SK-N-SH (cell line): Measurements from ENCODE around the gene PARVA. TPM values are rescaled to one million over a fixed set of nuclear protein-coding genes. Genes with fewer than 3 reads are reported as not detected.

Experiments used
- CTCF ChIA-PET: fragments of 300-600, 350-600 bp; formaldehyde crosslinking; extraction: SDS; loops from one replicate; lab custom pipeline; 2021; lab: Yijun Ruan, JAX
- POLR2A ChIA-PET: fragments of 350-600 bp; sonication (Branson Sonifier 250); formaldehyde crosslinking; extraction: SDS; loops from one replicate; lab custom pipeline; 2020; ENCODE audit warnings: antibody characterized with exemption, inconsistent platforms; lab: Yijun Ruan, JAX
- DNase-seq: peaks from one replicate; pipeline ENCODE4 v3.0.0; 2012
- H2AFZ ChIP-seq: fragments of 200-600 bp; sonication (generic); 2 replicates; pipeline ENCODE4 v1.8.1; 2016; ENCODE audit warnings: antibody characterized with exemption, mild to moderate bottlenecking, low read depth
- H3F3A ChIP-seq: fragments of 200-600 bp; sonication (generic); replicated peaks from 2 replicates; pipeline ENCODE3; 2016; ENCODE audit warnings: antibody characterized with exemption, mild to moderate bottlenecking; ENCODE audit not compliant: insufficient read depth
- H3K27ac ChIP-seq, 2 experiments: fragments of 200-500 bp in 1 of 2; fragments of 200-600 bp in 1 of 2; sonication (Bioruptor generic) in 1 of 2; sonication (generic), shearing (Covaris generic) in 1 of 2; 2 replicates each; pipeline versions ENCODE4 v1.5.1 to v1.6.1; 2014 to 2016; ENCODE audit warnings: low read depth in 2 of 2, inconsistent platforms in 1 of 2, low read length in 1 of 2, mild to moderate bottlenecking in 1 of 2, mixed read lengths in 1 of 2
- H3K27me3 ChIP-seq: fragments of 200-600 bp; sonication (generic), shearing (Covaris generic); 2 replicates; pipeline ENCODE4 v1.6.1; 2016; ENCODE audit warnings: mixed run types; ENCODE audit not compliant: insufficient read depth
- H3K36me3 ChIP-seq, 2 experiments: fragments of 200-500 bp in 1 of 2; fragments of 200-600 bp in 1 of 2; sonication (Bioruptor generic) in 1 of 2; sonication (generic) in 1 of 2; replicated peaks in 1 of 2; 2 replicates each; pipeline versions ENCODE3 to v1.5.1; 2014 to 2016; ENCODE audit warnings: low read length in 1 of 2, mild to moderate bottlenecking in 1 of 2; ENCODE audit not compliant: insufficient read depth in 2 of 2, control insufficient read depth in 1 of 2
- H3K4me1 ChIP-seq, 2 experiments: fragments of 200-500 bp in 1 of 2; fragments of 200-600 bp in 1 of 2; sonication (Bioruptor generic) in 1 of 2; sonication (generic), shearing (Covaris generic) in 1 of 2; 2 replicates each; pipeline versions ENCODE4 v1.5.1 to v1.6.1; 2014 to 2016; ENCODE audit warnings: low read depth in 1 of 2, low read length in 1 of 2, mixed run types in 1 of 2; ENCODE audit not compliant: insufficient read depth in 2 of 2, control insufficient read depth in 1 of 2
- H3K4me2 ChIP-seq: fragments of 200-600 bp; sonication (generic), shearing (Covaris generic); 2 replicates; pipeline ENCODE4 v1.6.1; 2017; ENCODE audit warnings: mixed run types
- H3K4me3 ChIP-seq, 2 experiments: fragments of 200-500 bp in 1 of 2; fragments of 200-600 bp in 1 of 2; sonication (Bioruptor generic) in 1 of 2; sonication (generic), shearing (Covaris generic) in 1 of 2; 2 replicates each; pipeline versions ENCODE4 v1.5.1 to v1.8.1; 2014 to 2016; ENCODE audit warnings: low read depth in 2 of 2, inconsistent platforms in 1 of 2, low read length in 1 of 2, mild to moderate bottlenecking in 1 of 2, mixed read lengths in 1 of 2, moderate library complexity in 1 of 2
- H3K79me2 ChIP-seq: fragments of 200-600 bp; sonication (generic); 2 replicates; pipeline ENCODE4 v1.8.1; 2017; ENCODE audit warnings: mild to moderate bottlenecking; ENCODE audit not compliant: insufficient read depth
- H3K9ac ChIP-seq: fragments of 200-600 bp; sonication (generic); 2 replicates; pipeline ENCODE4 v1.6.1; 2017; ENCODE audit warnings: mixed run types
- H3K9me2 ChIP-seq: fragments of 200-600 bp; sonication (generic); 2 replicates; pipeline ENCODE4 v1.6.1; 2017; ENCODE audit warnings: mixed run types
- H3K9me3 ChIP-seq: fragments of 200-600 bp; sonication (generic); 2 replicates; pipeline ENCODE4 v1.6.1; 2017; ENCODE audit warnings: mixed run types, mild to moderate bottlenecking, moderate library complexity
- H4K20me1 ChIP-seq: fragments of 200-600 bp; sonication (generic); 2 replicates; pipeline ENCODE4 v1.6.1; 2017; ENCODE audit warnings: mild to moderate bottlenecking, mixed run types; ENCODE audit not compliant: insufficient read depth
- CHD2 ChIP-seq: fragments of 150-350 bp; IDR thresholded peaks from 2 replicates; pipeline ENCODE4 v1.6.1; 2018; ENCODE audit warnings: low read length; ENCODE audit not compliant: partially characterized antibody
- EP300 ChIP-seq, 2 experiments: IDR thresholded peaks; 2 replicates each; pipeline versions ENCODE4 v1.4.0 to v1.6.1; 2012; ENCODE audit warnings: borderline replicate concordance in 1 of 2, low read depth in 1 of 2, low read length in 1 of 2
- GABPA ChIP-seq: IDR thresholded peaks from 2 replicates; pipeline ENCODE4 v1.4.0; 2012; ENCODE audit warnings: low read depth, mild to moderate bottlenecking
- JUND ChIP-seq: IDR thresholded peaks from 2 replicates; pipeline ENCODE4 v1.4.0; 2012
- NRF1 ChIP-seq: IDR thresholded peaks from 2 replicates; pipeline ENCODE4 v1.6.1; 2012; ENCODE audit warnings: low read depth, mild to moderate bottlenecking, low read length
- POLR2AphosphoS5 ChIP-seq: IDR thresholded peaks from 2 replicates; pipeline ENCODE4 v1.6.1; 2012; ENCODE audit warnings: low read depth, low read length
- RCOR1 ChIP-seq: fragments of 150-350 bp; IDR thresholded peaks from 2 replicates; pipeline ENCODE4 v1.6.1; 2017; ENCODE audit warnings: antibody characterized with exemption, low read length
- RFX5 ChIP-seq: IDR thresholded peaks from 2 replicates; pipeline ENCODE4 v1.6.1; 2012; ENCODE audit warnings: mild to moderate bottlenecking, improper control_type of control experiment, low read length
- RXRA ChIP-seq: IDR thresholded peaks from 2 replicates; pipeline ENCODE4 v1.4.0; 2012; ENCODE audit warnings: low read depth, mild to moderate bottlenecking, borderline replicate concordance
- SIN3A ChIP-seq: IDR thresholded peaks from 2 replicates; pipeline ENCODE4 v1.6.1; 2012; ENCODE audit warnings: low read depth, mild to moderate bottlenecking, low read length, moderate library complexity, borderline replicate concordance
- TAF1 ChIP-seq: IDR thresholded peaks from 2 replicates; pipeline ENCODE4 v1.6.1; 2012; ENCODE audit warnings: low read depth, mild to moderate bottlenecking, low read length, moderate library complexity, borderline replicate concordance
- TCF12 ChIP-seq: IDR thresholded peaks from 2 replicates; pipeline ENCODE4 v1.4.0; 2012
- WGBS: methylation state at CpG from one replicate; pipeline ENCODE4 v1.1.6; 2017; ENCODE audit warnings: low lambda C conversion rate; 5-methylcytosine and 5-hydroxymethylcytosine counted together
- polyA plus RNA-seq, 3 experiments: library from polyadenylated mRNA; depleted of rRNA; stranded (reverse); fragments of >200 nt; gene quantifications; 2 replicates each; pipeline ENCODE4 v1.2.3, GENCODE V29; 2012
- TF ChIP-seq, protein P1 (sequence below): IDR thresholded peaks from 2 replicates; pipeline ENCODE4; 2012

Gene PARVA
- polyA plus RNA-seq, 1 of the 3 experiments (the other 2 are of a cell fraction): 27.6 TPM

- Histone ChIP-seq H3K27ac (no peak overlapping the region), H3K79me2 (no peaks in the 10 kb centered on the region), H2AFZ (no peak overlapping the region), H4K20me1 (no peaks in the 10 kb centered on the region), H3F3A (peaks cover 18% of the 10 kb centered on the region), H3K9me3 (0 out of 2 replicates have a peak, but pooled peaks cover 5% of the 10 kb centered on the region), H3K4me2 (no peak overlapping the region), H3K9me2 (no peaks in the 10 kb centered on the region), H3K27me3 (no peaks in the 10 kb centered on the region), H3K4me1 (peaks cover 6 to 7% of the 10 kb centered on the region in 2 experiments; a peak in 3 of 4 replicates), H3K36me3 (no peaks in the 10 kb centered on the region), H3K9ac (no peak overlapping the region), H3K4me3 (no peak overlapping the region)
- WGBS: 80% methylated on average over 3 of the region's 3 CpGs
- ChIA-PET CTCF (interaction anchor here (0.7 kb wide), 1 partner anchor 125 kb away, joined by 3 read pairs; no protein-coding TSS in a partner anchor), POLR2A (no interaction called here)
- no peak for DNase-seq
- TF ChIP-seq NRF1 (no peak), GABPA (no peak), TAF1 (no peak), POLR2AphosphoS5 (no peak)
These were observed 181.6 kb downstream of the PARVA start for GRCh38 chr11:12559011-12559410.

- Histone ChIP-seq H3K4me1 (peaks cover 6 to 7% of the 10 kb centered on the region in 2 experiments; a peak in 3 of 4 replicates), H3K27me3 (no peaks in the 10 kb centered on the region), H2AFZ (no peak overlapping the region), H3K9me3 (no peaks in the 10 kb centered on the region), H3K9me2 (no peaks in the 10 kb centered on the region), H3K4me3 (no peak overlapping the region), H3K4me2 (no peak overlapping the region), H3K9ac (no peak overlapping the region), H3K27ac (no peak overlapping the region), H3F3A (peaks cover 18% of the 10 kb centered on the region), H3K79me2 (no peaks in the 10 kb centered on the region), H4K20me1 (no peaks in the 10 kb centered on the region), H3K36me3 (no peaks in the 10 kb centered on the region)
- ChIA-PET POLR2A (no interaction called here), CTCF (interaction anchor here (0.6 to 1.2 kb wide), 3 partner anchors 12 to 405 kb away, joined by 3 read pairs; no protein-coding TSS in a partner anchor)
- TF ChIP-seq NRF1: no peak
- no peak for TF ChIP-seq RCOR1
- no peak for TF ChIP-seq TCF12
- DNase-seq: no peak
- 85% methylated on average over 3 of the region's 3 CpGs for WGBS
These were observed 183.0 kb downstream of the PARVA start for GRCh38 chr11:12560362-12560761.

GRCh38 chr11:12560861-12561260 lies 183.5 kb downstream of the PARVA start:
- Histone ChIP-seq H3F3A (peaks cover 14% of the 10 kb centered on the region), H3K79me2 (no peaks in the 10 kb centered on the region), H3K4me2 (no peak overlapping the region), H4K20me1 (no peaks in the 10 kb centered on the region), H3K4me3 (no peak overlapping the region), H3K36me3 (no peaks in the 10 kb centered on the region), H3K9me3 (no peaks in the 10 kb centered on the region), H3K27ac (no peak overlapping the region), H3K27me3 (no peaks in the 10 kb centered on the region), H3K4me1 (peaks cover 6 to 7% of the 10 kb centered on the region in 2 experiments; a peak in 3 of 4 replicates), H2AFZ (no peak overlapping the region), H3K9ac (no peak overlapping the region), H3K9me2 (no peaks in the 10 kb centered on the region)
- POLR2A ChIA-PET: no interaction called here
- WGBS: 63% methylated on average over 2 of the region's 2 CpGs
- TF ChIP-seq CHD2 (no peak), RXRA (no peak), EP300 (IDR thresholded peaks at IDR 0.05; ENCODE audit: borderline replicate concordance in 1 of 2, low read depth in 1 of 2, low read length in 1 of 2) (no peak), RFX5 (no peak), SIN3A (no peak), JUND (no peak)
- TF ChIP-seq, protein P1, sequence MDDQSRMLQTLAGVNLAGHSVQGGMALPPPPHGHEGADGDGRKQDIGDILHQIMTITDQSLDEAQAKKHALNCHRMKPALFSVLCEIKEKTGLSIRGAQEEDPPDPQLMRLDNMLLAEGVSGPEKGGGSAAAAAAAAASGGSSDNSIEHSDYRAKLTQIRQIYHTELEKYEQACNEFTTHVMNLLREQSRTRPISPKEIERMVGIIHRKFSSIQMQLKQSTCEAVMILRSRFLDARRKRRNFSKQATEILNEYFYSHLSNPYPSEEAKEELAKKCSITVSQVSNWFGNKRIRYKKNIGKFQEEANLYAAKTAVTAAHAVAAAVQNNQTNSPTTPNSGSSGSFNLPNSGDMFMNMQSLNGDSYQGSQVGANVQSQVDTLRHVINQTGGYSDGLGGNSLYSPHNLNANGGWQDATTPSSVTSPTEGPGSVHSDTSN: no peak
- no peak for DNase-seq
- CTCF ChIA-PET: interaction anchor here (0.6 to 1.2 kb wide), 3 partner anchors 12 to 405 kb away, joined by 3 read pairs; no protein-coding TSS in a partner anchor
